IMR-90 (cell line): ENCODE results near the gene ECHS1. TPM values are rescaled to one million over a fixed set of nuclear protein-coding genes. Genes with fewer than 3 reads are reported as not detected.
A peak's percentile ranks its signal among the peaks of the same experiment; 100 is the strongest.

Experiments used
- ATAC-seq: fragments of 200-7000 bp; cut with Tn5 transposase; 2 replicates; pipeline ENCODE4 v1.9.1; 2020; ENCODE audit warnings: low read depth, mild to moderate bottlenecking, moderate library complexity
- BruUV-seq: library from RNA; stranded (reverse); fragments of 400-500 nt; replicated peaks from 2 replicates; lab custom pipeline; 2021; lab: Mats Ljungman, UMichigan
- CTCF ChIA-PET: fragments of 300-600 bp; formaldehyde crosslinking; extraction: SDS; loops from one replicate; lab custom pipeline; 2021; ENCODE audit warnings: antibody characterized with exemption; lab: Yijun Ruan, JAX
- POLR2A ChIA-PET: fragments of 300-600 bp; sonication (Branson Sonifier 250); formaldehyde crosslinking; loops from one replicate; lab custom pipeline; 2022; ENCODE audit warnings: antibody characterized with exemption; ENCODE audit not compliant: unreplicated experiment; lab: Charles Lee
- DNase-seq: peaks from one replicate; pipeline ENCODE4 v3.0.0; 2013
- H2AFZ ChIP-seq: replicated peaks from 2 replicates; pipeline ENCODE3; 2013; ENCODE audit warnings: low read length, mild to moderate bottlenecking; ENCODE audit not compliant: poor library complexity
- H2AK5ac ChIP-seq: 2 replicates; pipeline ENCODE4 v1.6.1; 2013; ENCODE audit warnings: low read depth, low read length, inconsistent platforms
- H2AK9ac ChIP-seq: replicated peaks from 2 replicates; pipeline ENCODE3; 2013; ENCODE audit warnings: mild to moderate bottlenecking, low read depth, low read length, moderate library complexity; ENCODE audit not compliant: poor library complexity
- H2BK120ac ChIP-seq: 2 replicates; pipeline ENCODE4 v1.6.1; 2013; ENCODE audit warnings: low read depth, low read length, inconsistent platforms
- H2BK15ac ChIP-seq: 3 replicates; pipeline ENCODE4 v1.6.1; 2013; ENCODE audit warnings: low read depth, low read length, inconsistent platforms
- H2BK20ac ChIP-seq: 2 replicates; pipeline ENCODE4 v1.6.1; 2013; ENCODE audit warnings: low read depth, mild to moderate bottlenecking, inconsistent platforms, low read length, moderate library complexity
- H2BK5ac ChIP-seq: 2 replicates; pipeline ENCODE4 v1.6.1; 2013; ENCODE audit warnings: mild to moderate bottlenecking, low read depth, low read length, inconsistent platforms; ENCODE audit not compliant: poor library complexity, severe bottlenecking
- H3K14ac ChIP-seq: replicated peaks from 2 replicates; pipeline ENCODE4 v1.6.1; 2013; ENCODE audit warnings: low read depth, low read length, inconsistent platforms
- H3K18ac ChIP-seq: 2 replicates; pipeline ENCODE4 v1.6.1; 2013; ENCODE audit warnings: low read depth, low read length, control low read depth
- H3K23ac ChIP-seq: 2 replicates; pipeline ENCODE4 v1.6.1; 2013; ENCODE audit warnings: low read depth, low read length, inconsistent platforms
- H3K27ac ChIP-seq: 2 replicates; pipeline ENCODE4 v1.5.1; 2013; ENCODE audit warnings: mild to moderate bottlenecking, control low read depth, low read length; ENCODE audit not compliant: insufficient read depth
- H3K27me3 ChIP-seq: 2 replicates; pipeline ENCODE4 v1.6.1; 2013; ENCODE audit warnings: low read length; ENCODE audit not compliant: control insufficient read depth, insufficient read depth
- H3K36me3 ChIP-seq: 2 replicates; pipeline ENCODE4 v1.6.1; 2013; ENCODE audit warnings: low read length, mixed read lengths; ENCODE audit not compliant: control insufficient read depth, insufficient read depth
- H3K4ac ChIP-seq: 2 replicates; pipeline ENCODE4 v1.6.1; 2013; ENCODE audit warnings: low read depth, low read length, inconsistent platforms
- H3K4me1 ChIP-seq: 2 replicates; pipeline ENCODE4 v1.6.1; 2013; ENCODE audit warnings: low read length, mixed read lengths; ENCODE audit not compliant: control insufficient read depth, insufficient read depth
- H3K4me2 ChIP-seq: 2 replicates; pipeline ENCODE4 v1.6.1; 2013; ENCODE audit warnings: low read depth, mild to moderate bottlenecking, control low read depth, low read length, moderate library complexity
- H3K4me3 ChIP-seq: 2 replicates; pipeline ENCODE4 v1.5.1; 2013; ENCODE audit warnings: low read depth, mild to moderate bottlenecking, control low read depth, low read length, moderate library complexity; ENCODE audit not compliant: insufficient read depth
- H3K56ac ChIP-seq: 2 replicates; pipeline ENCODE4 v1.6.1; 2013; ENCODE audit warnings: low read length, inconsistent platforms; ENCODE audit not compliant: insufficient read depth; ENCODE audit errors: extremely low read depth
- H3K79me1 ChIP-seq, 2 experiments: 2 replicates each; pipeline ENCODE4 v1.6.1; 2013; ENCODE audit warnings: low read length in 2 of 2, inconsistent platforms in 1 of 2, low read depth in 1 of 2
- H3K9ac ChIP-seq: 2 replicates; pipeline ENCODE4 v1.6.1; 2013; ENCODE audit warnings: low read depth, low read length, control low read depth
- H3K9me1 ChIP-seq: 2 replicates; pipeline ENCODE4 v1.6.1; 2013; ENCODE audit warnings: low read length, inconsistent platforms; ENCODE audit not compliant: insufficient read depth
- H3K9me3 ChIP-seq: 2 replicates; pipeline ENCODE4 v1.6.1; 2013; ENCODE audit warnings: low read length; ENCODE audit not compliant: control insufficient read depth, insufficient read depth
- H4K20me1 ChIP-seq: 2 replicates; pipeline ENCODE4 v1.6.1; 2013; ENCODE audit warnings: low read length, inconsistent platforms; ENCODE audit not compliant: insufficient read depth
- H4K5ac ChIP-seq: 2 replicates; pipeline ENCODE4 v1.6.1; 2013; ENCODE audit warnings: mild to moderate bottlenecking, low read depth, low read length, control low read depth
- H4K8ac ChIP-seq, 2 experiments: 2 replicates each; pipeline ENCODE4 v1.6.1; 2013; ENCODE audit warnings: low read depth in 2 of 2, low read length in 2 of 2, control low read depth in 1 of 2, inconsistent platforms in 1 of 2
- H4K91ac ChIP-seq: 2 replicates; pipeline ENCODE4 v1.6.1; 2013; ENCODE audit warnings: low read depth, low read length, inconsistent platforms; ENCODE audit not compliant: insufficient read depth
- BHLHE40 ChIP-seq: fragments of 150-350 bp; IDR thresholded peaks from 2 replicates; pipeline ENCODE4 v1.6.1; 2016; ENCODE audit warnings: mild to moderate bottlenecking, low read depth, low read length
- CEBPB ChIP-seq: IDR thresholded peaks from 2 replicates; pipeline ENCODE4 v1.6.1; 2012; ENCODE audit warnings: low read depth, low read length, improper control_type of control experiment
- FOS ChIP-seq: fragments of 150-350 bp; IDR thresholded peaks from 2 replicates; pipeline ENCODE4 v1.6.1; 2016; ENCODE audit warnings: low read depth, low read length
- MAFK ChIP-seq: IDR thresholded peaks from 2 replicates; pipeline ENCODE4 v1.6.1; 2012; ENCODE audit warnings: low read depth, low read length, improper control_type of control experiment
- MAZ ChIP-seq: IDR thresholded peaks from 2 replicates; pipeline ENCODE4 v1.6.1; 2012; ENCODE audit warnings: low read depth, mild to moderate bottlenecking, low read length, improper control_type of control experiment, moderate library complexity, borderline replicate concordance
- MXI1 ChIP-seq: IDR thresholded peaks from 2 replicates; pipeline ENCODE4 v1.6.1; 2012; ENCODE audit warnings: low read depth, mild to moderate bottlenecking, low read length, moderate library complexity, borderline replicate concordance
- NFE2L2 ChIP-seq: fragments of 150-350 bp; IDR thresholded peaks from 2 replicates; pipeline ENCODE4 v1.6.1; 2016; ENCODE audit warnings: low read depth, mild to moderate bottlenecking, low read length
- POLR2A ChIP-seq: IDR thresholded peaks from 2 replicates; pipeline ENCODE4 v1.6.1; 2012; ENCODE audit warnings: mild to moderate bottlenecking, low read depth, low read length
- RAD21 ChIP-seq: IDR thresholded peaks from 2 replicates; pipeline ENCODE4 v1.6.1; 2012; ENCODE audit warnings: low read length, improper control_type of control experiment
- RCOR1 ChIP-seq: IDR thresholded peaks from 2 replicates; pipeline ENCODE4 v1.6.1; 2012; ENCODE audit warnings: mild to moderate bottlenecking, low read length, improper control_type of control experiment; ENCODE audit not compliant: insufficient replicate concordance
- RFX5 ChIP-seq: IDR thresholded peaks from 2 replicates; pipeline ENCODE4 v1.8.0; 2012; ENCODE audit warnings: low read depth, mild to moderate bottlenecking, low read length, moderate library complexity
- USF2 ChIP-seq: fragments of 150-350 bp; IDR thresholded peaks from 2 replicates; pipeline ENCODE4 v1.6.1; 2017; ENCODE audit warnings: mild to moderate bottlenecking, antibody characterized with exemption, low read length, low read depth
- WGBS, 2 experiments: methylation state at CpG; one replicate each; pipeline versions ENCODE4 v1.1.5 to v1.1.7; 2013; ENCODE audit warnings: missing lambda C conversion rate in 2 of 2; ENCODE audit not compliant: insufficient read length in 1 of 2; ENCODE audit errors: extremely low coverage in 2 of 2; 5-methylcytosine and 5-hydroxymethylcytosine counted together
- dilution Hi-C: fragments of 300-500 bp; cut with HindIII; formaldehyde crosslinking; loops from one replicate; pipeline ENCODE4 v1.14.3; 2018; ENCODE audit warnings: low sequenced_read_pairs; ENCODE audit not compliant: unreplicated experiment
- in situ Hi-C: fragments of 300-500 bp; cut with MboI; formaldehyde crosslinking; loops from 3 replicates; pipeline ENCODE4 v1.14.3; 2019; ENCODE audit warnings: low sequenced_read_pairs, inconsistent platforms, mixed read lengths
- intact Hi-C: fragments of 100-400 bp; cut with micrococcal nuclease; formaldehyde crosslinking; loops from 2 replicates; pipeline ENCODE4 v1.10.0; 2022
- polyA plus RNA-seq, 3 experiments: library from polyadenylated mRNA; depleted of rRNA; stranded (reverse); fragments of >200 nt; gene quantifications; 2 replicates each; pipeline ENCODE4 v1.2.3, GENCODE V29; 2012; ENCODE audit warnings: low replicate concordance in 1 of 3
- total RNA-seq: library from RNA; depleted of rRNA; stranded (reverse); fragments of >200 nt; gene quantifications from 2 replicates; pipeline ENCODE4 v1.2.3, GENCODE V29; 2012
- TF ChIP-seq, protein P1 (sequence below): conservative IDR thresholded peaks from 2 replicates; pipeline ENCODE4 v1.5.1; 2012; ENCODE audit warnings: mild to moderate bottlenecking, low read depth, low read length, improper control_type of control experiment

The ECHS1 gene
- total and polyA plus RNA-seq, 2 of the 4 experiments (the other 2 are of a cell fraction), result 60.8 to 84.2 TPM

DNA sequence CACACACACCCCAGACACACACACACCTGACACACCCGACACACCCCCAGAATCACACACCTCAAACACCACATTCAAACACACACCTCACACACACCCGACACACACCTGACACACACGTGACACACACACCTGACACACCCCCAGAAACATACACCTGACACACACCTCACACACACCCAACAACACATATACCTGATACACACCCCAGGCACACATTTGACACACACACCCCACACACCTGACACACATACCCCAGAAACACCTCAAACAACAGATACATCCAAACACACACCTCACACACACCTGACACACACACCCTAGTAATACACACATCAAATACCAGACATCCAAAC, 35.8 kb downstream of the ECHS1 start (continued):
- TF ChIP-seq MAZ, result no peak
- TF ChIP-seq BHLHE40, result no peak
- TF ChIP-seq FOS, result no peak
- TF ChIP-seq NFE2L2, result no peak
- no peak for TF ChIP-seq RFX5

- H3K36me3 ChIP-seq, result no peaks in the 10 kb centered on the region
- no peaks in the 10 kb centered on the region for H3K79me1 ChIP-seq
- H3K14ac ChIP-seq, result no peak within 1 kb of the TSS
- H3K27me3 ChIP-seq, result peaks cover 51% of the 10 kb centered on the region
- no peaks in the 10 kb centered on the region for H3K9me1 ChIP-seq
- ATAC-seq, result no peak
- ChIA-PET CTCF (no interaction called here), POLR2A (no interaction called here)
- peak within 1 kb of the TSS; percentile 65 for H3K4me2 ChIP-seq
- H2AFZ ChIP-seq, result peak within 1 kb of the TSS; percentile 86
- no peak within 1 kb of the TSS for H3K23ac ChIP-seq
- H2BK20ac ChIP-seq, result no peak within 1 kb of the TSS
- H4K5ac ChIP-seq, result no peak within 1 kb of the TSS
- H3K56ac ChIP-seq, result no peak within 1 kb of the TSS
- H3K27ac ChIP-seq, result no peak within 1 kb of the TSS
- no peak within 1 kb of the TSS for H4K8ac ChIP-seq
- no TSS peak for BruUV-seq
- H3K9me3 ChIP-seq, result no peaks in the 10 kb centered on the region; the same call in 1 of the 2 replicates
- no peak within 1 kb of the TSS for H3K18ac ChIP-seq
- no peak within 1 kb of the TSS for H2BK120ac ChIP-seq
- H4K20me1 ChIP-seq, result no peaks in the 10 kb centered on the region
- H3K4me1 ChIP-seq, result peaks cover 3% of the 10 kb centered on the region; the same call in 1 of the 2 replicates
- H2AK5ac ChIP-seq, result no peak within 1 kb of the TSS
- peak within 1 kb of the TSS; percentile 38 for H3K4me3 ChIP-seq
- WGBS, 2 experiments, result 24% methylated on average over 28 of the region's 63 CpGs; no CpG with 5 or more reads in 1 of the 2 experiments
- in situ Hi-C loops (no loop called here), dilution Hi-C loops (no loop called here), intact Hi-C loops (no loop called here)
- peak within 1 kb of the TSS; percentile 67 for H2BK5ac ChIP-seq
- H4K91ac ChIP-seq, result no peak within 1 kb of the TSS
- no peak within 1 kb of the TSS for H3K4ac ChIP-seq
- H2AK9ac ChIP-seq, result peak within 1 kb of the TSS; percentile 72
- no peak within 1 kb of the TSS for H2BK15ac ChIP-seq
- no peak within 1 kb of the TSS for H3K9ac ChIP-seq
- no peak for DNase-seq
- no peak for TF ChIP-seq USF2
- no peak for TF ChIP-seq CEBPB
- no peak for TF ChIP-seq POLR2A
- no peak for TF ChIP-seq RCOR1
- no peak for TF ChIP-seq BHLHE40
- TF ChIP-seq FOS, result no peak
- no peak for TF ChIP-seq RAD21
- no peak for TF ChIP-seq MXI1
- no peak for TF ChIP-seq MAFK
- TF ChIP-seq RFX5, result no peak
- TF ChIP-seq, protein P1, sequence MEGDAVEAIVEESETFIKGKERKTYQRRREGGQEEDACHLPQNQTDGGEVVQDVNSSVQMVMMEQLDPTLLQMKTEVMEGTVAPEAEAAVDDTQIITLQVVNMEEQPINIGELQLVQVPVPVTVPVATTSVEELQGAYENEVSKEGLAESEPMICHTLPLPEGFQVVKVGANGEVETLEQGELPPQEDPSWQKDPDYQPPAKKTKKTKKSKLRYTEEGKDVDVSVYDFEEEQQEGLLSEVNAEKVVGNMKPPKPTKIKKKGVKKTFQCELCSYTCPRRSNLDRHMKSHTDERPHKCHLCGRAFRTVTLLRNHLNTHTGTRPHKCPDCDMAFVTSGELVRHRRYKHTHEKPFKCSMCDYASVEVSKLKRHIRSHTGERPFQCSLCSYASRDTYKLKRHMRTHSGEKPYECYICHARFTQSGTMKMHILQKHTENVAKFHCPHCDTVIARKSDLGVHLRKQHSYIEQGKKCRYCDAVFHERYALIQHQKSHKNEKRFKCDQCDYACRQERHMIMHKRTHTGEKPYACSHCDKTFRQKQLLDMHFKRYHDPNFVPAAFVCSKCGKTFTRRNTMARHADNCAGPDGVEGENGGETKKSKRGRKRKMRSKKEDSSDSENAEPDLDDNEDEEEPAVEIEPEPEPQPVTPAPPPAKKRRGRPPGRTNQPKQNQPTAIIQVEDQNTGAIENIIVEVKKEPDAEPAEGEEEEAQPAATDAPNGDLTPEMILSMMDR, result no peak
These were observed 36.4 kb downstream of the ECHS1 start, which contains the start of gene CALY for GRCh38 chr10:133336577-133337369. CALY (minus strand) TSS chr10:133336896; CDS start chr10:133328989, 7,907 bp downstream.
